ENCODE data around the gene GAREM2. TPM values are rescaled to one million over a fixed set of nuclear protein-coding genes. Genes with fewer than 3 reads are reported as not detected.

The GAREM2 gene
- total and polyA plus RNA-seq, 9 of the 15 experiments (the other 6 are each of a cell fraction or from before 2014, with no cell fraction given): 1.7 to 12.4 (median 2.5) TPM

- Histone ChIP-seq H4K20me1 (replicated peaks; ENCODE audit: control insufficient read depth, insufficient read depth, low read length) (no peaks in the 10 kb centered on the region), H3K27me3 (ENCODE audit: control insufficient read depth in 2 of 2, insufficient read depth in 2 of 2, low read length in 2 of 2) (no peaks in the 10 kb centered on the region), H3K9me1 (ENCODE audit: control insufficient read depth, insufficient read depth, low read length) (no peaks in the 10 kb centered on the region), H2AFZ (ENCODE audit: low read depth, low read length) (no peak overlapping the region), H3K36me3 (ENCODE audit: control insufficient read depth, insufficient read depth, low read length) (peaks cover 89% of the 10 kb centered on the region), H3K4me1 (replicated peaks in 1 of 2; ENCODE audit: control insufficient read depth in 2 of 2, insufficient read depth in 2 of 2, low read length in 2 of 2) (no peaks in the 10 kb centered on the region), H3K4me3 (no peak overlapping the region), H3K4me2 (ENCODE audit: insufficient read depth, low read length) (no peak overlapping the region), H3K9ac (ENCODE audit: insufficient read depth in 1 of 2, low read depth in 2 of 2, low read length in 2 of 2) (no peak overlapping the region), H3K9me3 (replicated peaks; ENCODE audit: control insufficient read depth, insufficient read depth, low read depth, low read length) (no peaks in the 10 kb centered on the region), H3K27ac (ENCODE audit: extremely low read depth, low read depth, low read length) (no peak overlapping the region), H3K79me2 (ENCODE audit: control insufficient read depth, insufficient read depth, low read length) (no peaks in the 10 kb centered on the region)
- CTCF ChIA-PET (ENCODE audit: low intra/inter-chr PET ratio): no interaction called here
- no peak for TF ChIP-seq ZNF699 (CRISPR knock-in tag; IDR thresholded peaks at IDR 0.05; ENCODE audit: insufficient replicate concordance)
- TF ChIP-seq CHAMP1 (IDR thresholded peaks at IDR 0.05): no peak
- TF ChIP-seq, protein P1, sequence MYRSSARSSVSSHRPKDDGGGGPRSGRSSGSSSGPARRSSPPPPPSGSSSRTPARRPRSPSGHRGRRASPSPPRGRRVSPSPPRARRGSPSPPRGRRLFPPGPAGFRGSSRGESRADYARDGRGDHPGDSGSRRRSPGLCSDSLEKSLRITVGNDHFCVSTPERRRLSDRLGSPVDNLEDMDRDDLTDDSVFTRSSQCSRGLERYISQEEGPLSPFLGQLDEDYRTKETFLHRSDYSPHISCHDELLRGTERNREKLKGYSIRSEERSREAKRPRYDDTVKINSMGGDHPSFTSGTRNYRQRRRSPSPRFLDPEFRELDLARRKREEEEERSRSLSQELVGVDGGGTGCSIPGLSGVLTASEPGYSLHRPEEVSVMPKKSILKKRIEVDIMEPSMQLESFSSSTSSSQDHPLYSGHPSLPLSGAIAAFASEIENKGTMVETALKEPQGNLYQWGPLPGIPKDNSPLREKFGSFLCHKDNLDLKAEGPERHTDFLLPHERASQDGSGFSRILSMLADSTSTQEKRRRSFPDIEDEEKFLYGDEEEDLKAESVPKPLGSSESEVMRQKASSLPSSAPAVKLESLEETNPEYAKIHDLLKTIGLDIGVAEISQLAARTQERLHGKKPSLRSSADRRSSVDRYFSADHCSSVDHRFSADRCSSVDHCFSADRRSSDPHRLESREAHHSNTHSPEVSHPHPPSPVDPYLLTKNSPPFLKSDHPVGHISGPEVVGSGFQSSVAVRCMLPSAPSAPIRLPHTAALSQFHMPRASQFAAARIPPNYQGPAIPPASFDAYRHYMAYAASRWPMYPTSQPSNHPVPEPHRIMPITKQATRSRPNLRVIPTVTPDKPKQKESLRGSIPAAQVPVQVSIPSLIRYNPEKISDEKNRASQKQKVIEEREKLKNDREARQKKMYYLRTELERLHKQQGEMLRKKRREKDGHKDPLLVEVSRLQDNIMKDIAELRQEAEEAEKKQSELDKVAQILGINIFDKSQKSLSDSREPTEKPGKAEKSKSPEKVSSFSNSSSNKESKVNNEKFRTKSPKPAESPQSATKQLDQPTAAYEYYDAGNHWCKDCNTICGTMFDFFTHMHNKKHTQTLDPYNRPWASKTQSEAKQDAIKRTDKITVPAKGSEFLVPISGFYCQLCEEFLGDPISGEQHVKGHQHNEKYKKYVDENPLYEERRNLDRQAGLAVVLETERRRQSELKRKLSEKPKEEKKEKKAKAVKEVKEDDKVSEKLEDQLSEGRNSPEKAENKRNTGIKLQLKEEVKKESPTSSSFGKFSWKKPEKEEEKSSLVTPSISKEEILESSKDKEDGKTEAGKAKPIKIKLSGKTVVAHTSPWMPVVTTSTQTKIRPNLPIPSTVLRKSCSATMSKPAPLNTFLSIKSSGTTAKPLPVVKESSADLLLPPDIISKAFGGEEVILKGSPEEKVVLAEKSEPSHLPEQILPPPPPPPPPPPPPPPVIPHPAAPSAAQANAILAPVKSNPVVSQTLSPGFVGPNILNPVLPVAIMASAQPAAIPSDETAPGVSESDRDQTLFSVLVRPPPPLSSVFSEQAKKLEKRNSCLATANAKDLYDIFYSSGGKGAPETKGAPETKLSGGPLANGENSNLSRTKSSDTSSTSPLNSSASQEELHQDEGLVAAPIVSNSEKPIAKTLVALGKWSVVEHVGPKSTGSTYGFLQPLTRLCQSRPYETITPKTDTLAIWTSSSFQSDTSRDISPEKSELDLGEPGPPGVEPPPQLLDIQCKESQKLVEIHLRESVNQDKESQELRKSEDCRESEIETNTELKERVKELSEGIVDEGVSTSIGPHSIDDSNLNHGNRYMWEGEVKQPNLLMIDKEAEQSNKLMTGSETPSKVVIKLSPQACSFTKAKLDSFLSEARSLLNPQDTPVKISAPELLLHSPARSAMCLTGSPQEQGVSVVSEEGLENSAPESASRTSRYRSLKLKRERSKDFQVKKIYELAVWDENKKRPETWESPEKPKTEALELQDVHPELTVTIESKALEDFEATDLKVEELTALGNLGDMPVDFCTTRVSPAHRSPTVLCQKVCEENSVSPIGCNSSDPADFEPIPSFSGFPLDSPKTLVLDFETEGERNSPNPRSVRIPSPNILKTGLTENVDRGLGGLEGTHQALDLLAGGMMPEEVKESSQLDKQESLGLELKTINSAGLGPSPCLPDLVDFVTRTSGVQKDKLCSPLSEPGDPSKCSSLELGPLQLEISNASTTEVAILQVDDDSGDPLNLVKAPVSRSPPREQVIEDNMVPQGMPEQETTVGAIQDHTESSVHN (IDR thresholded peaks at IDR 0.05; ENCODE audit: borderline replicate concordance in 1 of 2, low read depth in 1 of 2): no peak
- no peak for TF ChIP-seq ZNF586 (CRISPR knock-in tag; conservative IDR thresholded peaks at IDR 0.05)
- no peak for TF ChIP-seq NFYB (IDR thresholded peaks at IDR 0.05; ENCODE audit: extremely low read depth, insufficient read length)
- TF ChIP-seq HMG20B (CRISPR knock-in tag; IDR thresholded peaks at IDR 0.05): no peak
- no peak for TF ChIP-seq RBM14 (IDR thresholded peaks at IDR 0.05; ENCODE audit: borderline replicate concordance, insufficient read depth, low read depth, low read length)
- no peak for TF ChIP-seq CHD1 (IDR thresholded peaks at IDR 0.05; ENCODE audit: low read length)
- FAIRE-seq (no peak), DNase-seq (ENCODE audit: extremely low read depth in 1 of 4, low spot score in 3 of 4) (no peak), ATAC-seq (no peak)
- POLR2A ChIA-PET: no interaction called here
- in situ Hi-C loops (cut with MboI): no loop called here
- intact Hi-C loops (cut with micrococcal nuclease): no loop called here
- WGBS (ENCODE audit: insufficient coverage, low coverage, missing lambda C conversion rate): 96% methylated on average over 7 of the region's 7 CpGs
- no TSS peak for BruUV-seq (replicated peaks)
These were observed 31.0 kb downstream of the GAREM2 start for GRCh38 chr2:26203906-26204305.
